ENCODE measurements around the gene KIAA1614.

Gene KIAA1614

GRCh38 chr1:180945151-180945550, 32.5 kb downstream of the KIAA1614 start:
- peaks cover 22% of the 10 kb centered on the region for H3K36me3 ChIP-seq
- no peaks in the 10 kb centered on the region for H3K9me3 ChIP-seq (ENCODE audit: severe bottlenecking)
- H3K4me3 ChIP-seq (ENCODE audit: low read depth, low read length) = no peak overlapping the region
- no peak for TF ChIP-seq CTCF (IDR thresholded peaks at IDR 0.05; ENCODE audit: low read depth, low read length)
- no peaks in the 10 kb centered on the region for H3K27me3 ChIP-seq (ENCODE audit: insufficient read depth, low read depth, severe bottlenecking)
- DNase-seq = no peak
- no peak overlapping the region for H3K27ac ChIP-seq

GRCh38 chr1:180945551-180945950, 32.9 kb downstream of the KIAA1614 start:
- no peak overlapping the region for H3K27ac ChIP-seq
- DNase-seq = no peak
- no peak for TF ChIP-seq CTCF (IDR thresholded peaks at IDR 0.05; ENCODE audit: low read depth, low read length)
- H3K27me3 ChIP-seq (ENCODE audit: insufficient read depth, low read depth, severe bottlenecking) = no peaks in the 10 kb centered on the region
- no peak overlapping the region for H3K4me3 ChIP-seq (ENCODE audit: low read depth, low read length)
- H3K9me3 ChIP-seq (ENCODE audit: severe bottlenecking) = no peaks in the 10 kb centered on the region
- H3K36me3 ChIP-seq = peaks cover 22% of the 10 kb centered on the region

GRCh38 chr1:180946056-180946455, 33.4 kb downstream of the KIAA1614 start:
- no peak overlapping the region for H3K4me3 ChIP-seq (ENCODE audit: low read depth, low read length)
- no peaks in the 10 kb centered on the region for H3K9me3 ChIP-seq (ENCODE audit: severe bottlenecking)
- peaks cover 22% of the 10 kb centered on the region for H3K36me3 ChIP-seq
- no peak for TF ChIP-seq CTCF (IDR thresholded peaks at IDR 0.05; ENCODE audit: low read depth, low read length)
- H3K27ac ChIP-seq = no peak overlapping the region
- no peaks in the 10 kb centered on the region for H3K27me3 ChIP-seq (ENCODE audit: insufficient read depth, low read depth, severe bottlenecking)
- DNase-seq = no peak

GRCh38 chr1:180946541-180947498, 34.1 kb downstream of the KIAA1614 start:
- peaks cover 18% of the 10 kb centered on the region for H3K36me3 ChIP-seq
- TF ChIP-seq CTCF (IDR thresholded peaks at IDR 0.05; ENCODE audit: low read depth, low read length) = no peak

GRCh38 chr1:180947499-180947885, 34.8 kb downstream of the KIAA1614 start:
- Histone ChIP-seq H3K27me3 (ENCODE audit: insufficient read depth, low read depth, severe bottlenecking) (no peaks in the 10 kb centered on the region), H3K9me3 (ENCODE audit: severe bottlenecking) (no peaks in the 10 kb centered on the region), H3K27ac (no peak overlapping the region), H3K4me3 (ENCODE audit: low read depth, low read length) (no peak overlapping the region), H3K36me3 (peaks cover 18% of the 10 kb centered on the region)
- no peak for DNase-seq
- no peak for TF ChIP-seq CTCF (IDR thresholded peaks at IDR 0.05; ENCODE audit: low read depth, low read length)

More at GRCh38 chr1:180946541-180947498, 34.1 kb downstream of the KIAA1614 start:
- no peaks in the 10 kb centered on the region for H3K9me3 ChIP-seq (ENCODE audit: severe bottlenecking)
- H3K27ac ChIP-seq = no peak overlapping the region
- H3K27me3 ChIP-seq (ENCODE audit: insufficient read depth, low read depth, severe bottlenecking) = no peaks in the 10 kb centered on the region
- no peak for DNase-seq
- H3K4me3 ChIP-seq (ENCODE audit: low read depth, low read length) = no peak overlapping the region

All from WERI-Rb-1 (cell line).